ENCODE results near the gene ZHX3.

The ZHX3 gene

DNA sequence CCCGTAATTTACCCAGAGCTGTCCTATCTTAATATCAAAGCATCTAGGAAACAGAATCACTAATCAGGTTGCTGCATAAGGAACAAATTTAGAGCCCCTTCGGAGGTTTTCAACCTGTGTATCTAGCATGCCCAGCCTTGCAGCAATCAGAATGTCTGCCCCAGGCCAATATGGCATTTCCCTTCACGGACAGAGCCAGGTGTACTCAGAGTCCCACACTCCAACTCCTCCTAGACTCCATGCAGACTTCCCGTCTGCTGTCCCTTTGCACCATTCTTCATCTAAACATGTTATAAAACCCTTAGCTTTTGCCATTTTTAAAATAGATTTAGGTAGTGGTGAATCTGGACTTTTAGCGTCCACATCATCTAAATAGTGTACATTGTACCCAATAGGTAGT, 61.0 kb downstream of the ZHX3 start:
- POLR2A ChIA-PET, result no interaction called here
- H3K4me3 ChIP-seq (ENCODE audit: low read depth, low read length), result no peak overlapping the region
- TF ChIP-seq, protein P1, sequence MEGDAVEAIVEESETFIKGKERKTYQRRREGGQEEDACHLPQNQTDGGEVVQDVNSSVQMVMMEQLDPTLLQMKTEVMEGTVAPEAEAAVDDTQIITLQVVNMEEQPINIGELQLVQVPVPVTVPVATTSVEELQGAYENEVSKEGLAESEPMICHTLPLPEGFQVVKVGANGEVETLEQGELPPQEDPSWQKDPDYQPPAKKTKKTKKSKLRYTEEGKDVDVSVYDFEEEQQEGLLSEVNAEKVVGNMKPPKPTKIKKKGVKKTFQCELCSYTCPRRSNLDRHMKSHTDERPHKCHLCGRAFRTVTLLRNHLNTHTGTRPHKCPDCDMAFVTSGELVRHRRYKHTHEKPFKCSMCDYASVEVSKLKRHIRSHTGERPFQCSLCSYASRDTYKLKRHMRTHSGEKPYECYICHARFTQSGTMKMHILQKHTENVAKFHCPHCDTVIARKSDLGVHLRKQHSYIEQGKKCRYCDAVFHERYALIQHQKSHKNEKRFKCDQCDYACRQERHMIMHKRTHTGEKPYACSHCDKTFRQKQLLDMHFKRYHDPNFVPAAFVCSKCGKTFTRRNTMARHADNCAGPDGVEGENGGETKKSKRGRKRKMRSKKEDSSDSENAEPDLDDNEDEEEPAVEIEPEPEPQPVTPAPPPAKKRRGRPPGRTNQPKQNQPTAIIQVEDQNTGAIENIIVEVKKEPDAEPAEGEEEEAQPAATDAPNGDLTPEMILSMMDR (IDR thresholded peaks at IDR 0.05; ENCODE audit: insufficient read depth, low read length, missing control alignments), result no peak
- DNase-seq (ENCODE audit: low read depth, low spot score), result no peak
- CTCF ChIA-PET, result interaction anchor here (1.5 to 2.1 kb wide), 2 partner anchors 20 to 83 kb away, joined by 4 to 8 read pairs; no protein-coding TSS in a partner anchor

DNA sequence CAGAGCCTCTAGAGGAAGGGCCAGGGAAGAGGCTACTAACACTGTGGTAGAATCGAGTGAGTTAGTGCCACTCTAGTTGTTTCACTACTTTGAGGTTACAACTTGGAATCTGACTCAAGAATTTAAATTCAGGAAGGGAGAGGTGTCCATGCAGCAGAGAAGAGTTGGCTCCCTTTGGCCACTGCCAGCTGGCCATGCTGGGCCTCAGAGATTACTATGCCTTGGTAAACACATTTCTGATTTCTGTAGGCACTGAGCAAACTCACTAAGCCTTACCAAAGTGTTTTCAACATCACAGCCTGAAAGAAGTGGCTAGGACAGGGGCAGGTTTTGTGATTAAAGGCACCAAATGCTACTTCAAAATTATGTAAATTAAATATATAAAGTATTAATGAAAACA, 61.9 kb downstream of the ZHX3 start:
- ChIA-PET POLR2A (no interaction called here), CTCF (interaction anchor here (2.1 kb wide), 1 partner anchor 84 kb away, joined by 8 read pairs; no protein-coding TSS in a partner anchor)
- no peak for DNase-seq (ENCODE audit: low read depth, low spot score)
- H3K4me3 ChIP-seq (ENCODE audit: low read depth, low read length), result no peak overlapping the region
- TF ChIP-seq, protein P1 (IDR thresholded peaks at IDR 0.05; ENCODE audit: insufficient read depth, low read length, missing control alignments), result no peak

DNA sequence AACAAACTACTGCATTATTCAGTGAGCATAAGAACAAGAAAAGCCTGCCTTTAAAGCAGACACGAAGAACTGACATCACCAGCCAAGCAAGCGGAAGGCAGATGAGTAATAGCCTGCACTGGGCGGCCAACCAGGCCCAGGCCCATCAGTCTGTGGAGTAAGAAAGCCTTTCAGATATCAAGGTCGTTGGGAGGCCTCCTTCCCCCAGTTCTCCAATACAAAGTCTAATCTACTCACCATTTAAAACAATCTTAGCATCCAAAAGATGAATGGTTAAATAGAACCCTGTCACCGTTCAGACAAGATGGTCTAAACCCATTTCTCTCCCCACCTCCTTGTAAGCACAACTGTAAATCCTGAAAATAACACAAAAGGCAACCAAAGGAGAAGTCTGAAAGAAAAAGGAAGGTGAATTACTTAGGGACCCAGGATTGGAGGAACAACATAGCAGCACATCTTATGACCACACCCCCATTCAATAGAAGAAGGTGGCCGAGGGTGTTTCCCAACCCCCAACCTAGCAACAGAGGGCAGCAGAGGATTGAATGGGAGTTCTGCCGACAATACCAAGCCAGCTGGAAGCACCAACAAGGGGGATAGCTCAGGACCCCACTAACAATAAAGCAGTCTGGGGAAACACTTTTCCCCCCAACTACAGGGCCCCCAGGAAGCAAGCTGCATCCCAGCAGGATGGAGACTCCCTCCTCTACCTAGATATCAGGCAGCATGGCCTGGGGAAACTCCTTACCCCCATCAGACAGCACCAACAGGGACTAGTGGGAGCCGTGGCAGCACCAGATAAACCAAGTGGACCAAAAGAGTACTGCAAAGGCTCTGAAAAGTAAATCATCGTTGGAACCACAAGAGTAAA, 67.9 kb downstream of the ZHX3 start:
- POLR2A ChIA-PET, result no interaction called here
- TF ChIP-seq, protein P1 (IDR thresholded peaks at IDR 0.05; ENCODE audit: insufficient read depth, low read length, missing control alignments), result peak; percentile 20
- H3K4me3 ChIP-seq (ENCODE audit: low read depth, low read length), result no peak overlapping the region
- CTCF ChIA-PET, result interaction anchor here (1.0 to 2.2 kb wide), 5 partner anchors 12 to 89 kb away, joined by 3 to 11 read pairs (median 8); no protein-coding TSS in a partner anchor
- DNase-seq (ENCODE audit: low read depth, low spot score), result peak; percentile 50

DNA sequence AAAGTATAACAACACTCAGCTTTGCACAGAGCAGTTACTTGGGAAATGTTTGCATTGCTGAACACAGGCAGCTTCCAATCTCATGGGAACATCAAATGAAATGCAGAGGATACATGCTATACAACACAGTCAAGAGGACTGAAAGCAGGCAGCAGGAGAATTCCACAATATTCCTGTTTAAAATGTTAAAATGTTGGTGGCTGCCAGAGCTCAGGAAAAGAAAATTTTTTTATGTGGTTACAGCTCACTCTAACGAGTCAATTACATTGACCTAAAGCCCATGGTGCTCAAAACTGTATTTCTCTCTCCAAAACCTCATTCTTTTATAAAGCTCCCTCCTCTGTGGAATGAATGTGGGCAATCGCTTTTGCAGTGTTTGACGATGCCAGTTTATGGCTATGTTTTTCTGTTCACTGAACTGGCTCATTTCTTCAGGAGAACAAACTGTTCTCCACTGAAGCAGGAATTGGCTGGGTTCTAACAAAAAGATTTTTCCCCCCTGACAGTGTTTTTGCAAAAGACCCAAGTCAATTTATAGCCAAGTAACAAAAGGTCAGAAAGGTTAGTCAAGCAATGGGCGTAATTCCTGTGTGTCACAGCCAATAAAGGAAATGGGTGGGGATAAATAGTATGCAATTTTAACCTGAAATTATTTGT, 69.0 kb downstream of the ZHX3 start:
- POLR2A ChIA-PET, result no interaction called here

DNA sequence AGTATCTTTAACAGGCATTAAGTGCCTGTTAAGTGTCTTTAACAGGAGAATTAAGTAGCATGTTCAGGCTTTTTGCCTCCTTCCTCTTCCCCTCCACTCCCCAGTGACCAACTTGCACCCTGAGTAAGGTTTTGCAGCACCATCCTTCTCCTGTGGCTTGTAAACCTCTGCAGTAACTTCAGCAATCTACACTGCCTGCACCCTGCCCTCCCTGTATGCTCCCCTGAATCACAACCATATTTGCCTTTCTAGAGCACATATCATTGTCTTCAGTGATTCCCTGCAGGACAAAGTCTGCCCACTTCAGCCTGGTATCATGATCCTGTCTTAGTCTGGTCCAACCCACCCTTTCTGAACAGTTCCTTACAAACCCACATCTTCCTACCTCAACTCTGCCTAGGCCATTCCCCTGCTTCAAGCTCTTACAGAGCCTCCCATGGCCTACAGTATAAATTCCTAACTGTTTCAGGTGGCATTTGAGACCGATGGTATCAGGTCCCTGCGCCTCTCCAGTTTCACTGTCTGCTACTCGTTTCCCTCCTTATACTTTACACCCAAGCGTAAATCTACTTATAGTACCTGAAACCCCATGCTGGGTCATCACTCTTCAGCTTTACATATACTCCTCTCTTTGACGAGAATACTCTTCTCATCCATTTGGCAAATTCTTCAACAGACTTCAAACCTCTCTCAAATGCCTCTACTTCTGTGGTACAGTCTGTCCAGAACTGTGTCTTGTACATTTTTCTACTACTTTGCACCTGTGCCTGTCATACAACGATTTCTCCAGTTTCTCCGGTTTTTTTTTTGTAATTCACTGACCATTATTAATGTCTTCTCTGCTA, 69.8 kb downstream of the ZHX3 start:
- TF ChIP-seq, protein P1 (IDR thresholded peaks at IDR 0.05; ENCODE audit: insufficient read depth, low read length, missing control alignments), result no peak
- CTCF ChIA-PET, result interaction anchor here (0.9 to 8.9 kb wide), 5 partner anchors 11 to 92 kb away, joined by 3 to 83 read pairs (median 3); no protein-coding TSS in a partner anchor
- no peak for DNase-seq (ENCODE audit: low read depth, low spot score)
- H3K4me3 ChIP-seq (ENCODE audit: low read depth, low read length), result no peak overlapping the region
- POLR2A ChIA-PET, result no interaction called here

More for the DNA sequence above, 69.0 kb downstream of the ZHX3 start:
- TF ChIP-seq, protein P1 (IDR thresholded peaks at IDR 0.05; ENCODE audit: insufficient read depth, low read length, missing control alignments), result no peak
- DNase-seq (ENCODE audit: low read depth, low spot score), result no peak
- H3K4me3 ChIP-seq (ENCODE audit: low read depth, low read length), result no peak overlapping the region
- CTCF ChIA-PET, result interaction anchor here (0.9 to 8.9 kb wide), 5 partner anchors 10 to 91 kb away, joined by 3 to 83 read pairs (median 3); no protein-coding TSS in a partner anchor

Measured in AG04449 (cell line).